ENCODE results near the gene STAT5B.

STAT5B gene

GRCh38 chr17:42284024-42284369 lies 7.8 kb upstream of the STAT5B start:
- no peak for FAIRE-seq

- no peak for FAIRE-seq
Observed at GRCh38 chr17:42283241-42284023, 7.2 kb upstream of the STAT5B start.

- FAIRE-seq = no peak
Observed at GRCh38 chr17:42282478-42283080, 6.4 kb upstream of the STAT5B start.

GRCh38 chr17:42281571-42282096 lies 5.4 kb upstream of the STAT5B start:
- no peak for FAIRE-seq

- FAIRE-seq = no peak
Observed at GRCh38 chr17:42279776-42280630, 3.8 kb upstream of the STAT5B start.

- no peak for FAIRE-seq
Observed at GRCh38 chr17:42277342-42277712, 1.1 kb upstream of the STAT5B start.

- FAIRE-seq = no peak
Observed at GRCh38 chr17:42276609-42277341, 584 bp upstream of the STAT5B start.

- FAIRE-seq = no peak
Observed at GRCh38 chr17:42275527-42276358, 448 bp downstream of the STAT5B start.

GRCh38 chr17:42274812-42275526 lies 1.2 kb downstream of the STAT5B start:
- FAIRE-seq = no peak

GRCh38 chr17:42274253-42274542 lies 2.0 kb downstream of the STAT5B start:
- no peak for FAIRE-seq

GRCh38 chr17:42273474-42274252 lies 2.5 kb downstream of the STAT5B start:
- FAIRE-seq = no peak

GRCh38 chr17:42272162-42272907 lies 3.9 kb downstream of the STAT5B start:
- FAIRE-seq = no peak

GRCh38 chr17:42271779-42272035 lies 4.5 kb downstream of the STAT5B start:
- no peak for FAIRE-seq

- no peak for FAIRE-seq
Observed at GRCh38 chr17:42271006-42271778, 5.0 kb downstream of the STAT5B start.

- FAIRE-seq = no peak
Observed at GRCh38 chr17:42270596-42270995, 5.6 kb downstream of the STAT5B start.

GRCh38 chr17:42270170-42270535 lies 6.0 kb downstream of the STAT5B start:
- no peak for FAIRE-seq

GRCh38 chr17:42268236-42268635 lies 8.0 kb downstream of the STAT5B start:
- FAIRE-seq = no peak

GRCh38 chr17:42266918-42267766 lies 9.0 kb downstream of the STAT5B start:
- peak; percentile 46 for FAIRE-seq

All from A204.1 (cell line).